Prostate gland (tissue), 2 donors: ENCODE data around the gene SLC2A4. TPM values are rescaled to one million over a fixed set of nuclear protein-coding genes. Genes with fewer than 3 reads are reported as not detected.

ENCODE experiments used
- DNase-seq: peaks from one replicate; pipeline ENCODE4 v3.0.0-alpha.2; 2019; ENCODE audit warnings: low spot score
- H3K27ac ChIP-seq, 2 donors: fragments of 200-600 bp; sonication (generic); 2 replicates each; pipeline ENCODE4 v1.5.1; 2017 to 2019
- H3K27me3 ChIP-seq: fragments of 200-600 bp; sonication (generic); replicated peaks from 2 replicates; pipeline ENCODE4 v1.5.1; 2019; ENCODE audit not compliant: insufficient read depth
- H3K36me3 ChIP-seq, 2 donors: fragments of 200-600 bp; sonication (generic); 1 replicate in 1 of 2; 2 replicates in 1 of 2; pipeline versions ENCODE4 v1.5.1 to v1.8.1; 2017 to 2019
- H3K4me1 ChIP-seq: fragments of 200-600 bp; sonication (generic); replicated peaks from 2 replicates; pipeline ENCODE4 v1.5.1; 2019
- H3K4me3 ChIP-seq, 2 donors: fragments of 200-600 bp; sonication (generic); 2 replicates each; pipeline ENCODE4 v1.5.1; 2017 to 2019
- H3K9me3 ChIP-seq: fragments of 200-600 bp; sonication (generic); 2 replicates; pipeline ENCODE4 v1.5.1; 2017
- POLR2A ChIP-seq: fragments of 450-650 bp; IDR thresholded peaks from one replicate; pipeline ENCODE4 v1.6.1; 2016; ENCODE audit warnings: antibody characterized with exemption, mild to moderate bottlenecking
- POLR2AphosphoS5 ChIP-seq: sonication (generic); formaldehyde crosslinking; IDR thresholded peaks from one replicate; pipeline ENCODE4 v1.6.1; 2017; ENCODE audit warnings: antibody characterized with exemption
- WGBS: methylation state at CpG from one replicate; pipeline ENCODE4 v1.1.5; 2018; 5-methylcytosine and 5-hydroxymethylcytosine counted together
- intact Hi-C: fragments of 100-400 bp; cut with DNase I; formaldehyde crosslinking; loops from one replicate; pipeline ENCODE4 v1.14.2; 2022
- total RNA-seq, 2 donors: library from RNA; depleted of rRNA; stranded (reverse); fragments of >200 nt; gene quantifications; one replicate each; pipeline ENCODE4 v1.1.0, GENCODE V29; 2016
- TF ChIP-seq, protein P1 (sequence below), 4 experiments: fragments of 200-600 bp in 2 of 4; fragments of 450-650 bp in 2 of 4; sonication (generic) in 2 of 4; IDR thresholded peaks; 1 replicate in 3 of 4; 2 replicates in 1 of 4; pipeline ENCODE4 v1.5.1; 2016 to 2019; ENCODE audit warnings: antibody characterized with exemption in 4 of 4, mild to moderate bottlenecking in 2 of 4, moderate library complexity in 2 of 4

The SLC2A4 gene
- total RNA-seq, 2 donors from 2014 or later, result 13.8 to 27.4 TPM

DNA sequence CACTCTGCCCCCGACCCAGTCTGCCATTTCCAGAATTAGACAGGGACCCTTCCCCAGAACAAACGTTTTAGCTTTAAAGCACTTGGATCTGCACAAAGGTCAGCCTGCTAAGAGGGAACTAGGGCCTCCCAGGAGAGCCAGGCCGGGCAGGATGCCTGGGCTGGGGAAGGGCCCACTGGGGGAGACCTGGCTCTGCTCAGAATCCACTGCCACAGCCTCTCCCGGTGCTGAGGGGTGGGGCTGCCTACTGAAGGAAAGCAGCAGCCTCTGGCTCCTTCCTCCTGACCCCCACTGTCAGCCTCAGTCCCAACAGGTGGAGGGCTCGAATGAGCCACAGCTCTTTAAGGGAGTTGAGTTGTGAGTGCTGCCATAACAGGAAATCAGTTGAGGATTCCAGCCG, 11.2 kb downstream of the SLC2A4 start:
- H3K4me1 ChIP-seq, result peaks cover 13% of the 10 kb centered on the region
- WGBS, result 30% methylated on average over 6 of the region's 6 CpGs
- no peaks in the 10 kb centered on the region for H3K9me3 ChIP-seq
- intact Hi-C loops, result no loop called here
- H3K36me3 ChIP-seq, result no peaks in the 10 kb centered on the region
- TF ChIP-seq, protein P1, sequence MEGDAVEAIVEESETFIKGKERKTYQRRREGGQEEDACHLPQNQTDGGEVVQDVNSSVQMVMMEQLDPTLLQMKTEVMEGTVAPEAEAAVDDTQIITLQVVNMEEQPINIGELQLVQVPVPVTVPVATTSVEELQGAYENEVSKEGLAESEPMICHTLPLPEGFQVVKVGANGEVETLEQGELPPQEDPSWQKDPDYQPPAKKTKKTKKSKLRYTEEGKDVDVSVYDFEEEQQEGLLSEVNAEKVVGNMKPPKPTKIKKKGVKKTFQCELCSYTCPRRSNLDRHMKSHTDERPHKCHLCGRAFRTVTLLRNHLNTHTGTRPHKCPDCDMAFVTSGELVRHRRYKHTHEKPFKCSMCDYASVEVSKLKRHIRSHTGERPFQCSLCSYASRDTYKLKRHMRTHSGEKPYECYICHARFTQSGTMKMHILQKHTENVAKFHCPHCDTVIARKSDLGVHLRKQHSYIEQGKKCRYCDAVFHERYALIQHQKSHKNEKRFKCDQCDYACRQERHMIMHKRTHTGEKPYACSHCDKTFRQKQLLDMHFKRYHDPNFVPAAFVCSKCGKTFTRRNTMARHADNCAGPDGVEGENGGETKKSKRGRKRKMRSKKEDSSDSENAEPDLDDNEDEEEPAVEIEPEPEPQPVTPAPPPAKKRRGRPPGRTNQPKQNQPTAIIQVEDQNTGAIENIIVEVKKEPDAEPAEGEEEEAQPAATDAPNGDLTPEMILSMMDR (IDR thresholded peaks at IDR 0.05), result no peak
- TF ChIP-seq POLR2A (no peak), POLR2AphosphoS5 (no peak)
- H3K4me3 ChIP-seq, result no peak overlapping the region
- DNase-seq, result no peak
- H3K27me3 ChIP-seq, result no peaks in the 10 kb centered on the region
- H3K27ac ChIP-seq, result peak overlapping the region in 1 of 2 donors; percentile 13

DNA sequence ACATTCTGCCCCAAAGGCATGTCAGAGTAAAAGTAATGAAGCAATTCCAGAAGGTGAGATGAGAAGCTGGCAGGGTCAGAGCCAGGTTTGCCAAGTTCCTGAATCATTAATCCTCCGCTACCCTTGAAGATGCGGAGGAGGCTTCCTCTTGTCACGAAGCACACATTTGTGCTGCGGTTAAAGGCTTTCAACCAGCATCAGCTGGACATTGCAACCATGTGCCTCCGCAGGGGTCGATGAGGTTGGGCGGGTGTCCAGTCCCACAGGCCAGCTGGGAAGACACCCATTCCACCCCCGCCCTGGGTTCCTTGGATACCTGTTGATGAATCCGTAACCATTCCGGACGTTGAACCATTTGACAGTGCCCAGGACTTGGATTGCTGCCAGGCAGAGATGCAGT, 11.6 kb downstream of the SLC2A4 start:
- no peaks in the 10 kb centered on the region for H3K36me3 ChIP-seq
- WGBS, result 75% methylated on average over 11 of the region's 11 CpGs
- peak overlapping the region in 1 of 2 donors; percentile 13 for H3K27ac ChIP-seq
- no peak overlapping the region for H3K4me3 ChIP-seq
- no peaks in the 10 kb centered on the region for H3K27me3 ChIP-seq
- H3K4me1 ChIP-seq, result peaks cover 13% of the 10 kb centered on the region
- TF ChIP-seq, protein P1 (IDR thresholded peaks at IDR 0.05), result no peak
- TF ChIP-seq POLR2A, result no peak
- TF ChIP-seq POLR2AphosphoS5, result no peak
- intact Hi-C loops, result no loop called here
- H3K9me3 ChIP-seq, result no peaks in the 10 kb centered on the region
- DNase-seq, result no peak

DNA sequence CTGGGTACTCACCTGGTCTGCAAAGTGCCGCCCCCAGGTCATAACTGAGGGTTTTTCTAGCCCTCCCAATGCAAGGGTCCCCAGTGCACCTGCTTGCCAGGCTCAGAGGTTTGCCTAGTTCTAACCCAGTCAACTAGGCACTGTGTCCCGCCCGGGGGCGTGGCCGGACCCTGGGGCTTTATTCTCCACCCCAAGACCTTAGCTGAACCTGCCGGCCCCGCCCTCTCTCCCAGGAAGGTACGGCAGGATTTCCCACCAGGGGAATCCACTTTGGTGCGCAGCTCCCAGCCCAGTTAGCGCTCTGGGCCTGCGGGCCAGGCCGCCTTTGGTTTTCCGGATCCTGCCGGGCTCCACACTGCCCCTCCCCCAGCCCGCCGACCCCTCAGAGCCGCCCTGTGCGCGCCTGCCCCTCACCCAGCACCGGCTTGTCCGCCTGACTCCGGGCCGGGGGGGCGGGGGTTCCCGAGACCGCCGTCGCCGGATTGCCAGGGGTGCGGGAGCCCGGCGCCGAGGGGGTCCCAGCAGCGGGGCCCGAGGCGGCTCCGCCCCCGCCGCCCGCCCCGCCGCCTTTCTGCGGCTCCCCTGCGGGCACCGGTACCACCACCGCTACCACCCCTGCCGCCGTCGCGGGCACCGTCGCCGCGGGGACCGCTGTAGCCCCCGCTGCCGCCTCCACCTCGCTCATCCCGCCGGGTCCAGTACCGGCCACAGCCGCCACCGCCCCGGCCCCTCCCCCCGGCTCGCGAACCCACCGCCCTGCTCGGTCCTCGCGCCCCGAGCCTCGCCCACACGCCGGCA, 12.5 kb downstream of the SLC2A4 start:
- 6% methylated on average over 47 of the region's 75 CpGs for WGBS
- Histone ChIP-seq H3K27ac (no peak overlapping the region), H3K4me3 (peak overlapping the region; percentile 3 to 23), H3K27me3 (no peaks in the 10 kb centered on the region), H3K9me3 (no peaks in the 10 kb centered on the region), H3K4me1 (peaks cover 13% of the 10 kb centered on the region), H3K36me3 (no peaks in the 10 kb centered on the region)
- TF ChIP-seq POLR2A (no peak), POLR2AphosphoS5 (no peak)
- TF ChIP-seq, protein P1 (IDR thresholded peaks at IDR 0.05), result no peak
- intact Hi-C loops, result no loop called here
- DNase-seq, result no peak

DNA sequence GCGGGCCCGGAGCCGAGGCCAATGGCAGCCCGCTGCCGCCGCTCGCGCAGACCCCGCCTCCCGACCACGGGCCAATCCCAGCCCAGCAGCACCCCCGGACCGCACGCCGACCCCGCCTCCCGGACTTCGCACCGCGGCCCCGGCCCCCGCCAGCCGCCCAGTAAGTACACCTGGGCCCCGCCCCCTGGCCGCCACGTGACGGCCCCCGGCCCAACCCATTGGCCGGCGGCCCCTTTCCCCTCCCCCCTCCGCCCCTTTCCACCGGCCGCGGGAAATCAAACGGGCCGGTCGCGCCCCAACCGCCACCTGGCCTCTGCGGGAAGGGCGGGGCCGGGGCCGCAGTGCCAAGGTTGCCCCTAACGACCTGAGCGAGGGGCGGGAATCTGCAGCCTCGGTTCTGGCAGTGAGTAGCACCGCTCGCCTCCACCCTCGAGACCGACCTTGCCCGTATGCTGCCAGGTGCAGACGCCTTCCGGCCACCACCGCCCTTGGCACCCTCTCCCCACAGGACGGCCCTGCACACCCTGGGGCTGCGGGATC, 13.2 kb downstream of the SLC2A4 start, which contains the start of gene YBX2:
Gene YBX2 (minus strand): TSS at position 26 of the 540 bp plus-strand sequence. CDS start 139 bp downstream, outside the sequence.
- no peaks in the 10 kb centered on the region for H3K9me3 ChIP-seq
- H3K36me3 ChIP-seq, result no peaks in the 10 kb centered on the region
- no peaks in the 10 kb centered on the region for H3K27me3 ChIP-seq
- TF ChIP-seq, protein P1 (IDR thresholded peaks at IDR 0.05), result no peak
- TF ChIP-seq POLR2A (no peak), POLR2AphosphoS5 (no peak)
- peaks cover 13% of the 10 kb centered on the region for H3K4me1 ChIP-seq
- WGBS, result 3% methylated on average over 57 of the region's 57 CpGs
- H3K4me3 ChIP-seq, result peak within 1 kb of the TSS; percentile 3 to 23
- H3K27ac ChIP-seq, result no peak within 1 kb of the TSS
- intact Hi-C loops, result no loop called here
- DNase-seq, result peak; percentile 57
